Measurements from ENCODE around the gene NTF3. TPM values are rescaled to one million over a fixed set of nuclear protein-coding genes. Genes with fewer than 3 reads are reported as not detected.

The NTF3 gene
- total RNA-seq, 4 donors from 2014 or later: 0.18 to 0.23 TPM; not detected in 2

GRCh38 chr12:5500331-5500659, 68.4 kb downstream of the NTF3 start:
- Histone ChIP-seq H3K4me1 (no peaks in the 10 kb centered on the region), H3K9me3 (no peaks in the 10 kb centered on the region), H3K4me3 (no peak overlapping the region), H3K36me3 (no peaks in the 10 kb centered on the region), H3K27me3 (no peaks in the 10 kb centered on the region), H3K27ac (no peak overlapping the region)
- DNase-seq: no peak
- TF ChIP-seq POLR2A (IDR thresholded peaks at IDR 0.05): no peak
- TF ChIP-seq, protein P1, sequence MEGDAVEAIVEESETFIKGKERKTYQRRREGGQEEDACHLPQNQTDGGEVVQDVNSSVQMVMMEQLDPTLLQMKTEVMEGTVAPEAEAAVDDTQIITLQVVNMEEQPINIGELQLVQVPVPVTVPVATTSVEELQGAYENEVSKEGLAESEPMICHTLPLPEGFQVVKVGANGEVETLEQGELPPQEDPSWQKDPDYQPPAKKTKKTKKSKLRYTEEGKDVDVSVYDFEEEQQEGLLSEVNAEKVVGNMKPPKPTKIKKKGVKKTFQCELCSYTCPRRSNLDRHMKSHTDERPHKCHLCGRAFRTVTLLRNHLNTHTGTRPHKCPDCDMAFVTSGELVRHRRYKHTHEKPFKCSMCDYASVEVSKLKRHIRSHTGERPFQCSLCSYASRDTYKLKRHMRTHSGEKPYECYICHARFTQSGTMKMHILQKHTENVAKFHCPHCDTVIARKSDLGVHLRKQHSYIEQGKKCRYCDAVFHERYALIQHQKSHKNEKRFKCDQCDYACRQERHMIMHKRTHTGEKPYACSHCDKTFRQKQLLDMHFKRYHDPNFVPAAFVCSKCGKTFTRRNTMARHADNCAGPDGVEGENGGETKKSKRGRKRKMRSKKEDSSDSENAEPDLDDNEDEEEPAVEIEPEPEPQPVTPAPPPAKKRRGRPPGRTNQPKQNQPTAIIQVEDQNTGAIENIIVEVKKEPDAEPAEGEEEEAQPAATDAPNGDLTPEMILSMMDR (IDR thresholded peaks at IDR 0.05 in 4 of 5, conservative IDR thresholded peaks at IDR 0.05 in 1 of 5): no peak
- intact Hi-C loops (cut with DNase I; ENCODE audit: low total_unique reads): no loop called here
- no peak for ATAC-seq
- in situ Hi-C loops (cut with MboI; ENCODE audit: low sequenced_read_pairs in 4 of 4): no loop called here

- Histone ChIP-seq H3K27ac (no peak overlapping the region), H3K4me1 (no peaks in the 10 kb centered on the region), H3K36me3 (no peaks in the 10 kb centered on the region), H3K9me3 (no peaks in the 10 kb centered on the region), H3K27me3 (no peaks in the 10 kb centered on the region), H3K4me3 (no peak overlapping the region)
- ATAC-seq (no peak), DNase-seq (no peak)
- in situ Hi-C loops (cut with MboI; ENCODE audit: low sequenced_read_pairs in 4 of 4) (no loop called here), intact Hi-C loops (cut with DNase I; ENCODE audit: low total_unique reads) (no loop called here)
- TF ChIP-seq POLR2A (IDR thresholded peaks at IDR 0.05): no peak
- TF ChIP-seq, protein P1 (IDR thresholded peaks at IDR 0.05 in 4 of 5, conservative IDR thresholded peaks at IDR 0.05 in 1 of 5): no peak
These were observed 71.9 kb downstream of the NTF3 start for GRCh38 chr12:5503774-5504173.

GRCh38 chr12:5505116-5505515, 73.2 kb downstream of the NTF3 start:
- H3K4me1 ChIP-seq: no peaks in the 10 kb centered on the region
- H3K9me3 ChIP-seq: no peaks in the 10 kb centered on the region
- TF ChIP-seq, protein P1 (IDR thresholded peaks at IDR 0.05 in 4 of 5, conservative IDR thresholded peaks at IDR 0.05 in 1 of 5): no peak
- no peak for TF ChIP-seq POLR2A (IDR thresholded peaks at IDR 0.05)
- in situ Hi-C loops (cut with MboI; ENCODE audit: low sequenced_read_pairs in 4 of 4): no loop called here
- intact Hi-C loops (cut with DNase I; ENCODE audit: low total_unique reads): no loop called here
- H3K27ac ChIP-seq: no peak overlapping the region
- ATAC-seq (no peak), DNase-seq (no peak)
- no peaks in the 10 kb centered on the region for H3K27me3 ChIP-seq
- H3K36me3 ChIP-seq: no peaks in the 10 kb centered on the region
- no peak overlapping the region for H3K4me3 ChIP-seq

- no peaks in the 10 kb centered on the region for H3K9me3 ChIP-seq
- in situ Hi-C loops (cut with MboI; ENCODE audit: low sequenced_read_pairs in 4 of 4) (no loop called here), intact Hi-C loops (cut with DNase I; ENCODE audit: low total_unique reads) (no loop called here)
- DNase-seq (no peak), ATAC-seq (no peak)
- no peak overlapping the region for H3K27ac ChIP-seq
- TF ChIP-seq, protein P1 (IDR thresholded peaks at IDR 0.05 in 4 of 5, conservative IDR thresholded peaks at IDR 0.05 in 1 of 5): no peak
- no peak for TF ChIP-seq POLR2A (IDR thresholded peaks at IDR 0.05)
- H3K4me1 ChIP-seq: no peaks in the 10 kb centered on the region
- no peak overlapping the region for H3K4me3 ChIP-seq
- H3K27me3 ChIP-seq: no peaks in the 10 kb centered on the region
- no peaks in the 10 kb centered on the region for H3K36me3 ChIP-seq
These were observed 73.8 kb downstream of the NTF3 start for GRCh38 chr12:5505751-5506150.

DNA sequence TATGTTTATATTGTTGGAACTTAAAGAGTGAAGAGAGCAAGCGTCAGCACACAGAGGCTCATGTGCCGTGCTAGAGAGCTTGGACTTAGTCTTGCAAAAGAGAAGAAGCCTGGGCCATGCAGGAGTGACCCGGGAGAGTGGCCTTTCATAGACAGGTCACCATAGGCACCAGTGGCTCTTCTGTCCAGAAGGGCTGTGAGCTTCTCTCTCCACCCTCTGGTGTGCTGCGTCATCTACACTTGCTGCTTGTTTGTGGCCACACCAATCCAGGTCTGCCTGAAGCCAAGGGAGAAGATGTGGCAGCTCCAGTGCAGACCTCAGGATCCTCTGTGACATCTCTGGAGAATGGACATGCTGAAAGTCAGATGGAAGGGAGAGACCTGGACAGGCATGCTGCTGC, 74.4 kb downstream of the NTF3 start:
- in situ Hi-C loops (cut with MboI; ENCODE audit: low sequenced_read_pairs in 4 of 4) (no loop called here), intact Hi-C loops (cut with DNase I; ENCODE audit: low total_unique reads) (no loop called here)
- Histone ChIP-seq H3K4me3 (no peak overlapping the region), H3K9me3 (no peaks in the 10 kb centered on the region), H3K36me3 (no peaks in the 10 kb centered on the region), H3K27me3 (peaks cover 0 to 4% (median 0%) of the 10 kb centered on the region in 3 donors), H3K4me1 (no peaks in the 10 kb centered on the region), H3K27ac (no peak overlapping the region)
- TF ChIP-seq, protein P1 (IDR thresholded peaks at IDR 0.05 in 4 of 5, conservative IDR thresholded peaks at IDR 0.05 in 1 of 5): no peak
- no peak for TF ChIP-seq POLR2A (IDR thresholded peaks at IDR 0.05)
- ATAC-seq: no peak
- no peak for DNase-seq

Measured in gastrocnemius medialis (tissue), 4 donors.